AG10803 (cell line): ENCODE results near the gene DLG5.

Source experiments
- DNase-seq: peaks from one replicate; pipeline ENCODE4 v3.0.0; 2010; ENCODE audit warnings: low read depth
- H3K4me3 ChIP-seq: 2 replicates; pipeline ENCODE4 v1.5.1; 2011; ENCODE audit warnings: mild to moderate bottlenecking, low read length, control low read depth
- TF ChIP-seq, protein P1 (sequence below): conservative IDR thresholded peaks from 2 replicates; pipeline ENCODE4 v1.5.1; 2011; ENCODE audit warnings: mild to moderate bottlenecking, low read length, control low read depth, inconsistent platforms

The DLG5 gene

GRCh38 chr10:77810446-77811335 lies 115.9 kb downstream of the DLG5 start:
- H3K4me3 ChIP-seq = no peak overlapping the region
- no peak for DNase-seq
- TF ChIP-seq, protein P1, sequence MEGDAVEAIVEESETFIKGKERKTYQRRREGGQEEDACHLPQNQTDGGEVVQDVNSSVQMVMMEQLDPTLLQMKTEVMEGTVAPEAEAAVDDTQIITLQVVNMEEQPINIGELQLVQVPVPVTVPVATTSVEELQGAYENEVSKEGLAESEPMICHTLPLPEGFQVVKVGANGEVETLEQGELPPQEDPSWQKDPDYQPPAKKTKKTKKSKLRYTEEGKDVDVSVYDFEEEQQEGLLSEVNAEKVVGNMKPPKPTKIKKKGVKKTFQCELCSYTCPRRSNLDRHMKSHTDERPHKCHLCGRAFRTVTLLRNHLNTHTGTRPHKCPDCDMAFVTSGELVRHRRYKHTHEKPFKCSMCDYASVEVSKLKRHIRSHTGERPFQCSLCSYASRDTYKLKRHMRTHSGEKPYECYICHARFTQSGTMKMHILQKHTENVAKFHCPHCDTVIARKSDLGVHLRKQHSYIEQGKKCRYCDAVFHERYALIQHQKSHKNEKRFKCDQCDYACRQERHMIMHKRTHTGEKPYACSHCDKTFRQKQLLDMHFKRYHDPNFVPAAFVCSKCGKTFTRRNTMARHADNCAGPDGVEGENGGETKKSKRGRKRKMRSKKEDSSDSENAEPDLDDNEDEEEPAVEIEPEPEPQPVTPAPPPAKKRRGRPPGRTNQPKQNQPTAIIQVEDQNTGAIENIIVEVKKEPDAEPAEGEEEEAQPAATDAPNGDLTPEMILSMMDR = no peak

- TF ChIP-seq, protein P1 = no peak
- no peak for DNase-seq
- no peak overlapping the region for H3K4me3 ChIP-seq
Measured at GRCh38 chr10:77809336-77809735, 117.2 kb downstream of the DLG5 start.

DNA sequence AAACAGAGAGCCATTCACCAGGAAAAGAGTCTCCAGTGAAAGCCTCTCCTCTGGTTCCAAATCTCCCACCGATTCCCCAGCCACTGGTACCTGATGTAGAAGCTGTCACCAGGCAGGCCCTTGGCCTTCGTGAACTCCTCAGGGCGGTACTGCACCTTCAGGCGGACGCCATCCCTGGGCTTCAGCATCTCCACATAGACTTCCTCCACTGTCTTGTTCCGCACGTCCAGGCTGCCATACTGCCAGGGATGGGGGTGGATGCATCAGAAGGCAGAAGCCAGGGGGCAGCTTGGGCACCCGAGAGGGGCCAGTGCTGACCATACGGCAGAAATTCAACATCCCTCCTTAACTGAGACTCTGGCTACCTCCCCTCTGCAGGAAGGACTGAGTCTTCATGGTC lies 118.8 kb downstream of the DLG5 start:
- DNase-seq = no peak
- TF ChIP-seq, protein P1 = no peak
- H3K4me3 ChIP-seq = no peak overlapping the region

DNA sequence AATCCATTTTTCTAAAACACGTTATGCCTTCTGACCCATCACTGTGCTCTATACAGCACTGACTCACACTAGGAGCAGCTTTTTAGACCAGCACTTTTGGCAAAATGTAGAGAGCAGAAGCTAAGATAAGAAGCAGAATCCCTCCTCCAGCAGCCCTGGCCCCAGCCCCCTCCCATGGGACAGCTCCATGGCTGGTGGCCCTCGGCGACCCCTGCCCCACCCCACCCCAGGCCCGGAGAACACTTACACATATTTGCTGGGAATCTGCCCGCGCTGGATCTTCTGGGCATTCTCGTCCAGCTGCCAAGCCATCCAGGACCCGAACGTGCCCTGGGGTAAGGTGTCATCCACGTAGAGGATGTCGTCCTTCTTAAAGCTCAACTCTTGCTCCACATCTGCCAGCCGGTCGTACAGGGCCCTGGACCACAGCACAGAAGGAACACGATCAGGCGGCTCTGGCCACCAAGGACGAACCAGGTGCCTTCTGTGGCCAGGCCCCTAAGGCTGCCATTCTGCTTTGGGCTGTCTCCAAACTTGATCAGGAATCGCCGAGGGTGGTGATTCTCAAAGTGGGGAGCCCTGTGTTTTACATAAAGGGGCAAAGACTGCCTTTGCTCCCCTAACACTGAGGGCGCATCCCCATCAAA lies 119.9 kb downstream of the DLG5 start:
- no peak for DNase-seq
- TF ChIP-seq, protein P1 = no peak
- H3K4me3 ChIP-seq = no peak overlapping the region

- H3K4me3 ChIP-seq = no peak overlapping the region
- no peak for DNase-seq
- TF ChIP-seq, protein P1 = no peak
Measured at GRCh38 chr10:77805676-77806075, 120.9 kb downstream of the DLG5 start.

DNA sequence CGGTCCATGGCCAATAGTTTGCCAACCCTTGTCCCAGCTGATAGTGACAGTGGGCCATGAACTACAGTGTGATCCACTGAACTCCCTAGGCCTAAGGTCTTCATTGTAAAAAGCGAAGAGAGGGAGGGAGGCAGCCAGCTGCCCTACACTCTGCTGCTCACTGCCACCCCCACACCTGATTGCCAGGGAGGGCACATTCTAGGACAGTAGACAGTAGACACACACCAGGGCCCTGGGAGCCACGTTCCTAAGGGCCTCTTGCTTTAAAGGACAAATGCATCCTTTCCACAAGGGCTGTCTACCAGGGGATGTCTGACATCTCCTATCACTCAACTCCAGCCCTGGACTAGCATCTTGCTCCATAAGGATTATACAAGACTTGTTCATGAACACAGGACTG lies 122.2 kb downstream of the DLG5 start:
- TF ChIP-seq, protein P1 = no peak
- no peak for DNase-seq
- no peak overlapping the region for H3K4me3 ChIP-seq
